ENCODE results near the gene BAHD1. TPM values are rescaled to one million over a fixed set of nuclear protein-coding genes. Genes with fewer than 3 reads are reported as not detected.

The BAHD1 gene
- total RNA-seq, 4 donors from 2014 or later, result 11.6 to 29.6 (median 22.3) TPM

- 95% methylated on average over 13 of the region's 14 CpGs for WGBS
- no peak overlapping the region for H3K27ac ChIP-seq (replicated peaks in 1 of 4)
- TF ChIP-seq POLR2AphosphoS5 (IDR thresholded peaks at IDR 0.05) (no peak), POLR2A (IDR thresholded peaks at IDR 0.05; ENCODE audit: low read depth) (no peak), EP300 (IDR thresholded peaks at IDR 0.05) (no peak)
- TF ChIP-seq, protein P1, sequence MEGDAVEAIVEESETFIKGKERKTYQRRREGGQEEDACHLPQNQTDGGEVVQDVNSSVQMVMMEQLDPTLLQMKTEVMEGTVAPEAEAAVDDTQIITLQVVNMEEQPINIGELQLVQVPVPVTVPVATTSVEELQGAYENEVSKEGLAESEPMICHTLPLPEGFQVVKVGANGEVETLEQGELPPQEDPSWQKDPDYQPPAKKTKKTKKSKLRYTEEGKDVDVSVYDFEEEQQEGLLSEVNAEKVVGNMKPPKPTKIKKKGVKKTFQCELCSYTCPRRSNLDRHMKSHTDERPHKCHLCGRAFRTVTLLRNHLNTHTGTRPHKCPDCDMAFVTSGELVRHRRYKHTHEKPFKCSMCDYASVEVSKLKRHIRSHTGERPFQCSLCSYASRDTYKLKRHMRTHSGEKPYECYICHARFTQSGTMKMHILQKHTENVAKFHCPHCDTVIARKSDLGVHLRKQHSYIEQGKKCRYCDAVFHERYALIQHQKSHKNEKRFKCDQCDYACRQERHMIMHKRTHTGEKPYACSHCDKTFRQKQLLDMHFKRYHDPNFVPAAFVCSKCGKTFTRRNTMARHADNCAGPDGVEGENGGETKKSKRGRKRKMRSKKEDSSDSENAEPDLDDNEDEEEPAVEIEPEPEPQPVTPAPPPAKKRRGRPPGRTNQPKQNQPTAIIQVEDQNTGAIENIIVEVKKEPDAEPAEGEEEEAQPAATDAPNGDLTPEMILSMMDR (IDR thresholded peaks at IDR 0.05), result no peak
- H3K4me1 ChIP-seq, result peaks cover 0 to 6% (median 0%) of the 10 kb centered on the region in 4 donors
- H3K9me3 ChIP-seq, result no peaks in the 10 kb centered on the region
- no peaks in the 10 kb centered on the region for H3K27me3 ChIP-seq
- no peak for DNase-seq (ENCODE audit: extremely low spot score)
- H3K4me3 ChIP-seq, result no peak overlapping the region
- intact Hi-C loops (cut with DNase I), result no loop called here
- H3K36me3 ChIP-seq, result peaks cover 31 to 86% (median 75%) of the 10 kb centered on the region in 4 donors
Observed at GRCh38 chr15:40463886-40464545, 23.3 kb downstream of the BAHD1 start.

DNA sequence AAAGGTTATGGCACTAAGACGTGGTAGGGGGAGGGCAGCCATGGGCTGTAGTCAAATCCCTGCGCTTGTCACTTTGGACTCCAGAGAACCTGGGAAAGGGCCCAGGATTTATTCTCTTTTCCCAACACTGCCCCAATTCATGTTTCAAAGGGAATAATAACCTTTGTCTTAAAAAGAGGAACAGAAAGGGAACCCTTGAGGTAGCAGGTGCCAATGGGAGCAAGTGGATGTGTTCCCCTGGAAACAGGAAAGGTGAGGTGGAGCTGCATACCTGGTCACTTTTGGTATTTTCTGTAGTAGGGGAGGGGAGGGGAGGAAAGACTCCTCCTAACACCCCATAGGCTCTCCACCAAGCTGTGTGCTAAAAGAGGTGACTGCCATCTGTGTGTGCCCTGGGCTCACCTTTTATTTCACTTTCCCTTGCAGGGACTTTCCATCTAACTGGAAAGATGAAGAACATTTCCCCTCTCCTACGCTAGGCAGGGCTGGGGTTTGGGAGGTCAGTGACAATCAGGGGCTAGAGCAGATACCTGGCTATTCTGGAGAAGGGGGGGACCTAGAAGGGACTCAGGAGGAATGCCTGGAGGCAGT is 23.9 kb downstream of the BAHD1 start:
- Histone ChIP-seq H3K27me3 (no peaks in the 10 kb centered on the region), H3K9me3 (no peaks in the 10 kb centered on the region), H3K4me1 (peaks cover 0 to 7% (median under 1%) of the 10 kb centered on the region in 4 donors), H3K4me3 (no peak overlapping the region), H3K27ac (replicated peaks in 1 of 4) (no peak overlapping the region), H3K36me3 (peaks cover 24 to 79% (median 68%) of the 10 kb centered on the region in 4 donors)
- 95% methylated on average over 3 of the region's 3 CpGs for WGBS
- no peak for TF ChIP-seq POLR2AphosphoS5 (IDR thresholded peaks at IDR 0.05)
- no peak for TF ChIP-seq EP300 (IDR thresholded peaks at IDR 0.05)
- TF ChIP-seq, protein P1 (IDR thresholded peaks at IDR 0.05), result no peak
- no peak for TF ChIP-seq POLR2A (IDR thresholded peaks at IDR 0.05; ENCODE audit: low read depth)
- DNase-seq (ENCODE audit: extremely low spot score), result no peak
- intact Hi-C loops (cut with DNase I), result no loop called here

GRCh38 chr15:40465939-40466338 is 25.2 kb downstream of the BAHD1 start:
- intact Hi-C loops (cut with DNase I), result no loop called here
- TF ChIP-seq, protein P1 (IDR thresholded peaks at IDR 0.05), result no peak
- TF ChIP-seq EP300 (IDR thresholded peaks at IDR 0.05) (no peak), POLR2AphosphoS5 (IDR thresholded peaks at IDR 0.05) (no peak), POLR2A (IDR thresholded peaks at IDR 0.05; ENCODE audit: low read depth) (no peak)
- Histone ChIP-seq H3K36me3 (peaks cover 22 to 69% (median 60%) of the 10 kb centered on the region in 4 donors), H3K4me1 (peaks cover 6 to 17% (median 9%) of the 10 kb centered on the region in 4 donors), H3K27ac (replicated peaks in 1 of 4) (no peak overlapping the region), H3K27me3 (no peaks in the 10 kb centered on the region), H3K4me3 (no peak overlapping the region), H3K9me3 (no peaks in the 10 kb centered on the region)
- WGBS, result 100% methylated on average over 1 of the region's 10 CpGs
- DNase-seq (ENCODE audit: extremely low spot score), result no peak

- Histone ChIP-seq H3K27me3 (no peaks in the 10 kb centered on the region), H3K4me1 (peaks cover 6 to 21% (median 11%) of the 10 kb centered on the region in 4 donors), H3K4me3 (no peak overlapping the region), H3K36me3 (peaks cover 22 to 62% (median 59%) of the 10 kb centered on the region in 4 donors), H3K27ac (replicated peaks in 1 of 4) (no peak overlapping the region), H3K9me3 (no peaks in the 10 kb centered on the region)
- TF ChIP-seq POLR2A (IDR thresholded peaks at IDR 0.05; ENCODE audit: low read depth) (no peak), EP300 (IDR thresholded peaks at IDR 0.05) (no peak), POLR2AphosphoS5 (IDR thresholded peaks at IDR 0.05) (no peak)
- TF ChIP-seq, protein P1 (IDR thresholded peaks at IDR 0.05), result no peak
- no peak for DNase-seq (ENCODE audit: extremely low spot score)
- intact Hi-C loops (cut with DNase I), result no loop called here
- 56% methylated on average over 4 of the region's 7 CpGs for WGBS
Observed at GRCh38 chr15:40466426-40467260, 25.9 kb downstream of the BAHD1 start.
